Muscle layer of colon (tissue), 2 donors: ENCODE results near the gene MALT1.

Experiments
- H3K27ac ChIP-seq: one replicate; pipeline ENCODE4 v1.7.0; 2013; ENCODE audit warnings: low read depth, mild to moderate bottlenecking, low read length, moderate library complexity
- H3K27me3 ChIP-seq, 2 donors: one replicate each; pipeline ENCODE4 v1.7.0; 2013; ENCODE audit warnings: low read length in 2 of 2, mild to moderate bottlenecking in 2 of 2; ENCODE audit not compliant: insufficient read depth in 2 of 2, control insufficient read depth in 1 of 2
- H3K36me3 ChIP-seq: one replicate; pipeline ENCODE4 v1.7.0; 2013; ENCODE audit warnings: mild to moderate bottlenecking, low read length; ENCODE audit not compliant: insufficient read depth
- H3K4me1 ChIP-seq: one replicate; pipeline ENCODE4 v1.7.0; 2013; ENCODE audit warnings: mild to moderate bottlenecking, low read length; ENCODE audit not compliant: insufficient read depth
- H3K4me3 ChIP-seq, 2 donors: one replicate each; pipeline ENCODE4 v1.7.0; 2013; ENCODE audit warnings: low read length in 2 of 2, low read depth in 1 of 2, mild to moderate bottlenecking in 1 of 2, moderate library complexity in 1 of 2
- H3K9ac ChIP-seq: one replicate; pipeline ENCODE4 v1.7.0; 2013; ENCODE audit warnings: low read length
- H3K9me3 ChIP-seq: one replicate; pipeline ENCODE4 v1.7.0; 2013; ENCODE audit warnings: mild to moderate bottlenecking, low read length
- donor health status: abdominal sarcoma.
- donor health status: Adenocarcinoma of cecum.

MALT1 gene

DNA sequence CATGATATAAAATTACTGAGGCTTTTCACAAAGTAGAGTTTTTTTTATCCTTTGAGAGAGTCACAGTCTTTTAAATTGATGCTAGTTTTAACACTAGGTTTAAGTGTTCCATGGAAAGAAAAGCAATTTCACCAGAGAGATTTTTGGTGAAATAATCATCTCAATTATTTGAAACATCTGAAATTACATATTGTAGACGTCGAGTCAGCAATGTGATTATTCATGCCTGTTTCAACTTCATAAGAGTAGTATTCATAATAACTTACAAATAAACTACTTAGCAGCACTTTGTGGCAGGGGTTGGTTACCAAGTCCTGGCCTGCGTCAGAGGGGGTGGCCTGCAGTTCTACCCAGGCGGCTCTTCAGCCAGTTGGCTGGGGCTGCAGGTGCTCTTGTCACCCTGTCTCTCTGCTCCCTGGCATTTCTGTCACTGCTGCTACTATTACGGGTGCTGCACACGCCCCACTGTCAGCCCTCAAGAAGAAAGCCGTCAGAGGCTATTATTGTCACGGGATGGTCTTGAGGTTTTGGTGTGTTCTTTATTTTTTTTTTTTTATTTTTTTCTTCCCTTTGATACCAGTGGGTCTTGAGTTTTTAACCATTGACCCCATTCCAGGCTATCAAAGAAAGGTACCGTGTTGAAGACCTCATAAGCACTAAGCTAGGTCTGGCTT, 50.4 kb downstream of the MALT1 start:
- Histone ChIP-seq H3K4me1 (no peaks in the 10 kb centered on the region), H3K27me3 (no peaks in the 10 kb centered on the region), H3K4me3 (no peak overlapping the region), H3K9ac (no peak overlapping the region), H3K27ac (no peak overlapping the region), H3K9me3 (no peaks in the 10 kb centered on the region), H3K36me3 (peaks cover 4% of the 10 kb centered on the region)

DNA sequence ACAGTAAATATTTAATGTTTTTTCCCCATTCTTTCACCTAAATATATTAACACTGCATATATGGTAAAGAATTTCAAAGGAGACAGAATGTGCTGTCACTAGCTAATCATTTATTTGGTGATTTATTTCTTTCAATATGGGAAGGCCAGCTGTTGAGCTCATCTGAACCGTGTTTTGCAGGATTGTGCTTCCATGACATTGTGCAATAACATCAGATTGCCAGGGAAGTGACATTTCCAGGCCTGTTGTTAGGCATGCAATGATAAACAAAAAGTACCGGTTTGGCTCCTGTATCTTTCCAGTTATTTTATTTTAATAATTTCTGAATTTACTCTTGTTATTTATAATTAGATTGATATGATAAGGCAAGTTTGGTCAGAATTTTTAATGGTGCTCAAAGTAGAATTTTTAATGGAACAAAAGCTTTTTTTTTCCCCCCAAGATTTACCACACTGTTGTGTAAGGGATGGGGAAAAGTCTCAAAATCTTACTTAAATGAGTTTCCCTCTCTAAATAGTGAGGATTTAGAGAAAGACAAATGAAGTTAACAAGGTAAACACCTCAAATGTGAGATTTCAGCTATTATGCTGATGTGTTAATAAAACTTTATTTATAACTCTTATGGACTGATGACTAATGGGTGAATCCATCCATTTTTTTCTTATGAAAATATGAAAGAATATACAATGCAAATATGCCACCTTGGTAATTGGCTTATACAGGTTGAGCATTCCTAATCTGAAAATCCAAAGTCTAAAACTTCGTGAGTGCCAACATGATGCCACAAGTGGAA, 52.7 kb downstream of the MALT1 start:
- no peak overlapping the region for H3K4me3 ChIP-seq
- H3K36me3 ChIP-seq, result no peaks in the 10 kb centered on the region
- H3K9me3 ChIP-seq, result no peaks in the 10 kb centered on the region
- H3K4me1 ChIP-seq, result no peaks in the 10 kb centered on the region
- H3K27me3 ChIP-seq, result no peaks in the 10 kb centered on the region
- no peak overlapping the region for H3K9ac ChIP-seq
- no peak overlapping the region for H3K27ac ChIP-seq

DNA sequence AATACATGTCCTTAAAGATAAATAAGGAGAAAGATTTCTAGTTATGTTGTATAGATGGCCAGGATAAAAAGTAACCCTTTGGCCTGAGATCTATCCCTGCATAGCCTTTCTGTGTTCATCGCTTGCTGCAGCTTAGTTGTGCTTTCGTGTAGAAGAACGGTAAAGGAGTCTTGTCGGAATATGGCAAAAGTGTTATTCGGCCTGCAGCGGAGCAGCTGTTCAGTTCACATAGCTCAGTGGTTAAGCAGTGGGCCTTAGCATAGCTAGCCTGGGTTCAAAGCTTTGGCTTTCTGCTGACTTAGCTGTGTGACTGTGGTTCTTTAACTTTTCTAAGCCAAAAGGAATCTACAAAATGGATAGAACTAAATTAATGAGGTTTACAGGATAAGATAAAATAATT, 55.4 kb downstream of the MALT1 start:
- no peaks in the 10 kb centered on the region for H3K4me1 ChIP-seq
- no peaks in the 10 kb centered on the region for H3K27me3 ChIP-seq
- no peaks in the 10 kb centered on the region for H3K36me3 ChIP-seq
- H3K27ac ChIP-seq, result no peak overlapping the region
- no peak overlapping the region for H3K4me3 ChIP-seq
- no peaks in the 10 kb centered on the region for H3K9me3 ChIP-seq
- H3K9ac ChIP-seq, result no peak overlapping the region

DNA sequence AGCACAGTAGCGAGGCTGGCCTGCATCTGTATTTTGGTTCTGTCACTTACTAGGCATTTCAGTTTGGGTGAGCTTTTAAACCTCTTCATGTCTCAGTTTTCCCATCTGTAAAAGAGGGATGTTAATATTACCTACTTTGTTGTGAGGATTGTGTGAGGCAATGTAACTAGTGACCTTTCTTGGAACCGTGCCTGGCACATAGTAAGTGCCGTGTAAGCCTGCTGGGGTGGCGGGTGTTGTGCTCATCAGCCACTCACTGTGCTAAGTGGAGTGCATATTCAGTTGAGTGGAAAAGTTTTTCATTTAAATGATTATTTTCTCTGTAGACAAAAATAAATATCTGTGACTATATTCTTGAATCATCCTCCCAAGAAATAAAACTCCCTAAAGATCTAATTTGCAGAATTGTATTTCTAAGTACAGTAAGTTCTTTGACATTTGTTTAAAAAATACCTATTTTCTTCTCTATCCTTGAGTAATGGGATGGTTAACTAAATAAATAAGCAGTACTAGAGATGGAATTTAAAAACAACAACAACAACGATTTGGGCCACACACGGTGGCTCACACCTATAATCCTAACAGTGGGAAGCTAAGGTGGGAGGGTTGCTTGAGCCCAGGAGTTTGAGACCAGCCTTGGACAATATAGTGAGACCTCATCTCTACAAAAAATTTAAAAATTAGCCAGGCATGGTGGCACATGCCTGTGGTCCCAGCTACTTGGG, 56.7 kb downstream of the MALT1 start:
- Histone ChIP-seq H3K4me1 (no peaks in the 10 kb centered on the region), H3K36me3 (no peaks in the 10 kb centered on the region), H3K9me3 (no peaks in the 10 kb centered on the region), H3K9ac (no peak overlapping the region), H3K27me3 (no peaks in the 10 kb centered on the region), H3K27ac (no peak overlapping the region), H3K4me3 (no peak overlapping the region)

DNA sequence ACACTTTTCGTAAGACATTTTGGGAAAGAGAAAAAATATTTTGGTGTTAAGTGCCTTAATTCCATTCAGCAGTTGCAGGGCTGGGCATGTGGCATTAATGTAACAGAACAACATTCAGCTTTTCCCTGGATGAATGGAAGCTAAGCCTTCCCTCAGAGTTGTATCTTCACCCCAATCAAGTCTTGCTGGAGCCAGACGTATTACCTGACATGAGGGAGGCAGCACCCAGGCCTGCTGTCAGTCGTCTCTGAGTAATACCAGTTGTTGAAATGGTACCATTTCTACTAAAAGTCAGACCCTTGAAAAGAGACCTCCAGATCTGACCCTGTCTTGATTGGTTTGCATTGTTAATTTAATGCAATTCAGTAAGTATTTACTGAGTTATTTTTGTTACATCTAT, 57.5 kb downstream of the MALT1 start:
- Histone ChIP-seq H3K36me3 (no peaks in the 10 kb centered on the region), H3K9ac (no peak overlapping the region), H3K4me1 (no peaks in the 10 kb centered on the region), H3K27me3 (no peaks in the 10 kb centered on the region), H3K9me3 (no peaks in the 10 kb centered on the region), H3K4me3 (no peak overlapping the region), H3K27ac (no peak overlapping the region)

DNA sequence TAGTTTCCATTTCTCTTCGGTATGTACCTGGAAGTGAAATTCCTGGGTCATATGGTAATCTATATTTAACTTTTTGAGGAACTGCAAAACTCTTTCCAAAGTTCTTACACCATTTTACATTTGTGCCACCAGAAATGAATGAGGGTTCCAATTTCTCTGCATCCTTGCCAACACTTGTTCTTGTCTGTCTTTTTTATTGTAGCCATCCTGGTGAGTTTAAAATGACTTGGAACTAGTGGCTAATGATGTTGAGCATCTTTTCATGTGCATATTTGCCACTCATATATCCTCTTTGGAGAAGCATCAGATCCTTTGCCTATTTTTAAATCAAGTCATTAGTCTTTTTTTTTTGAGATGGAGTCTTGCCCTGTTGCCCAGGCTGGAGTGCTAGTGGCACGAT, 59.4 kb downstream of the MALT1 start:
- Histone ChIP-seq H3K27ac (no peak overlapping the region), H3K36me3 (peaks cover 3% of the 10 kb centered on the region), H3K9me3 (no peaks in the 10 kb centered on the region), H3K4me1 (no peaks in the 10 kb centered on the region), H3K27me3 (no peaks in the 10 kb centered on the region), H3K9ac (no peak overlapping the region), H3K4me3 (no peak overlapping the region)

DNA sequence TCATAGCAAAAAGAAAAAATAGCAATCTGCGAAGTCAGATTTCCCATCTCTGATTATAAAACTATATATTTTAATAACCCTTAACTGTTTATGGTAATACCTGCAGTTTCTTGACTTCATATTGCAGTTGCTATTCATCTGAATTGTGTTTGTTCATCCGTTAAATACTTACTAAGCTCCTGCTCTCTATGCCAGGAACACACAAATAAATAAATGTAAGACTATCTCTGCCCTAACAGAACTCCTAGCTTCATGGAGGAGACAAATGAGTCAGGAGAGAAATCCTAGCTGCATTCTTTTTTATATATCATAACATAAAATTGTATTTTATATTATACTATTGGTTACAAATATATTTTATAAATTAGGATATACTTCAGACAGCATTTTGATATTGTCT, 61.2 kb downstream of the MALT1 start:
- no peak overlapping the region for H3K27ac ChIP-seq
- H3K9ac ChIP-seq, result no peak overlapping the region
- H3K4me1 ChIP-seq, result no peaks in the 10 kb centered on the region
- H3K4me3 ChIP-seq, result no peak overlapping the region
- H3K27me3 ChIP-seq, result no peaks in the 10 kb centered on the region
- H3K36me3 ChIP-seq, result peaks cover 6% of the 10 kb centered on the region
- no peaks in the 10 kb centered on the region for H3K9me3 ChIP-seq

DNA sequence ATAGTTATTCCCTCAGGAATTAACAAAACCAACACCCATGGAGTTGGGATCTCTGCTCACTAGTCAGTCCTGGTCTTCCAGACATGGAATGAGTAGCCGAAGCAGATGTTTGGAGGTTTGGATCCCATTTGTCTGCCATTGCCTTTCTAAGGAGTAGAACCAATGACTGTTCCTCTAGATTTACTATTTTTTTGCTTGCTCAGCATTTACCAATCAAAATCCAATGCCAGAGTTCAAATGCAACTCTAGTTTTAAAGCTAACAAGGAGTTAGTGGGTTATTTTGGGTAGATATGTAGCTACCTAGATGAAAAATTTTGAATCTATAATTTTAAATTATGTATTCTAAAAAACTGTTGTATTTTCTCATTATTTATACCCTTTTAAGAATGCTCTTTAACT, 62.6 kb downstream of the MALT1 start:
- H3K27ac ChIP-seq, result no peak overlapping the region
- H3K36me3 ChIP-seq, result peaks cover 6% of the 10 kb centered on the region
- H3K9ac ChIP-seq, result no peak overlapping the region
- no peaks in the 10 kb centered on the region for H3K27me3 ChIP-seq
- H3K4me1 ChIP-seq, result no peaks in the 10 kb centered on the region
- H3K4me3 ChIP-seq, result no peak overlapping the region
- H3K9me3 ChIP-seq, result no peaks in the 10 kb centered on the region

DNA sequence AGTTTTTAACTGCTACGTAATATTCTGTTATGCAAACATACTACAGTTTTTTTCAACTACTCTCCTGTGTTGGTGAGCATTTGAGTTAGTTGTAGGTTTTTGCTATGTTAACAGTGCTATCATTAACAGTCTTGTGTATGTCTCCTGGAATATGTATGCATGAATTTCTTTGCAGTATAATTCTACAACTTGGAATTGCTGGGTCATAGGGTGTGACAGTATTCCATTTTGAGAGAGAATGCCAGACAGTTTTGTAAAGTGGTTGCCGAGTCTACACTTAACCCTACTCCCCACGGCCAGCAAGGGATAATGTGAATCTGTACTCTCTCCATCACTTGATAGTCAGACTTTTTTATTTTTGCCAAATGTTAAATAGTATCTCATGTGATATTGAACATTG, 67.1 kb downstream of the MALT1 start:
- no peaks in the 10 kb centered on the region for H3K9me3 ChIP-seq
- no peak overlapping the region for H3K9ac ChIP-seq
- no peak overlapping the region for H3K4me3 ChIP-seq
- H3K36me3 ChIP-seq, result peaks cover 6% of the 10 kb centered on the region
- no peaks in the 10 kb centered on the region for H3K4me1 ChIP-seq
- H3K27me3 ChIP-seq, result no peaks in the 10 kb centered on the region
- H3K27ac ChIP-seq, result no peak overlapping the region

DNA sequence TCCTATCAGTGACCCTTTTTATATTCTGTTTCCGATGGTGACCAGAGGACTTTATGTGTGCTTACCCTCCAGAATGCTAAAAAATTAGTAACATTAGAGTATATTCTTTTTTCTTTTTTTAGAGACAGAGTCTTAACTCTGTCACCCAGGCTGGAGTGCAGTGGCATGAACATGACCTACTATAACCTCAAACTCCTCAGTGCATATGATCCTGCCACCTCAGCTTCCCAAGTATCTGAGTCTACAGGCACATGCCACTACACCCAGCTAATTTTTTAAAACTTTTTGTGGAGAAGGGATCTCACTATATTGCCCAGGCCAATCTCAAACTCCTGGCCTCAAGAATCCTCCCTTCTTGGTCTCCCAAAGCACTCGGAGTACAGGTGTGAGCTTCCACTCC, 74.6 kb downstream of the MALT1 start:
- no peak overlapping the region for H3K27ac ChIP-seq
- H3K9me3 ChIP-seq, result no peaks in the 10 kb centered on the region
- H3K4me3 ChIP-seq, result no peak overlapping the region
- H3K36me3 ChIP-seq, result peaks cover 25% of the 10 kb centered on the region
- H3K27me3 ChIP-seq, result no peaks in the 10 kb centered on the region
- no peaks in the 10 kb centered on the region for H3K4me1 ChIP-seq
- no peak overlapping the region for H3K9ac ChIP-seq

DNA sequence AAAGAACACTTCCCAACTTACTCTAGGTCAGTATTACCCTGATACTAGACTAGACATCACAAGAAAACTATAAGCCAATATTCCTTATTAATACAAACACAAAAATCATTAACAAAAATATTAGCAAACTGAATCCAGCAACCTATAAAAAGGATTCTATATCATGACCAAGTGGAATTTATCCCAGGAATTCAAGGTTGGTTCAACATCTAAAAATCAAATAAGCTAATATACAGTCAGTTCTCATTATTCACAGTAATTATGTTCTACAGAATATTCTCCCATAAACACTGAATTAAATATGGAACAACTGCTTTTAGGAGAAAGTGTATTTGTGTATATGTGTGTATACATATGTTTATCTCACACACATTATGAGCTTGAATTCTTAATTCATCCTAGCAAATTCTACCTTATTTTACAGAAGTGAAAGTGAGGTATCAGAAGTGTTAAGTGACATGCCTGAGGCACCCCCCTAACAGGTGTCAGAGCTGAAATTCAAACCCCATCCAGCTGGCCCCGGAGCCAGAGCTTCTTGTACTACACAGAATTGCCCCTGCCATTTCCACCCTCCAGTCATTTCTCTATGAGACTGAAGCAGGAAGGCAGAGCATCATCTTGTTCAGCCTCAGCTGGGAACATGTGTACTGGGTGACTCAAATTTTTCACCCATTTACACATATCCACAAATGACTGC, 77.8 kb downstream of the MALT1 start:
- H3K36me3 ChIP-seq, result peaks cover 25% of the 10 kb centered on the region
- H3K4me1 ChIP-seq, result no peaks in the 10 kb centered on the region
- H3K27me3 ChIP-seq, result no peaks in the 10 kb centered on the region
- H3K27ac ChIP-seq, result no peak overlapping the region
- H3K9me3 ChIP-seq, result no peaks in the 10 kb centered on the region
- H3K4me3 ChIP-seq, result no peak overlapping the region
- no peak overlapping the region for H3K9ac ChIP-seq
